H9 (cell line): ENCODE measurements around the gene MRPS33. TPM values are rescaled to one million over a fixed set of nuclear protein-coding genes. Genes with fewer than 3 reads are reported as not detected.
"Not testable (repeated sequence)": the region's sequence is repeated elsewhere in the genome, so short reads cannot be mapped to it uniquely, and the experiment has no call there.

Experiments used
- DNase-seq: peaks from one replicate; pipeline ENCODE4 v3.0.0-alpha.2; 2017
- H2AFZ ChIP-seq: one replicate; pipeline ENCODE4 v1.6.1; 2013; ENCODE audit warnings: mild to moderate bottlenecking, low read length, control low read depth, moderate library complexity
- H2AK5ac ChIP-seq: 2 replicates; pipeline ENCODE4 v1.6.1; 2013; ENCODE audit warnings: low read length, control low read depth, mixed read lengths; ENCODE audit not compliant: insufficient read length
- H2BK120ac ChIP-seq: one replicate; pipeline ENCODE4 v1.6.1; 2013; ENCODE audit warnings: low read depth, mild to moderate bottlenecking, low read length, control low read depth, inconsistent platforms; ENCODE audit not compliant: poor library complexity, severe bottlenecking
- H2BK12ac ChIP-seq: 2 replicates; pipeline ENCODE4 v1.6.1; 2013; ENCODE audit warnings: low read length, control low read depth, mixed read lengths, low read depth; ENCODE audit not compliant: insufficient read length
- H2BK15ac ChIP-seq: 2 replicates; pipeline ENCODE4 v1.6.1; 2013; ENCODE audit warnings: low read depth, low read length, control low read depth
- H2BK20ac ChIP-seq: one replicate; pipeline ENCODE4 v1.6.1; 2013; ENCODE audit warnings: low read depth, mild to moderate bottlenecking, low read length, control low read depth, inconsistent platforms; ENCODE audit not compliant: poor library complexity, severe bottlenecking
- H2BK5ac ChIP-seq: 2 replicates; pipeline ENCODE4 v1.6.1; 2013; ENCODE audit warnings: low read length, control low read depth, mixed read lengths; ENCODE audit not compliant: insufficient read length
- H3K14ac ChIP-seq: 2 replicates; pipeline ENCODE4 v1.6.1; 2013; ENCODE audit warnings: low read length, control low read depth; ENCODE audit not compliant: insufficient read depth
- H3K18ac ChIP-seq: 2 replicates; pipeline ENCODE4 v1.6.1; 2013; ENCODE audit warnings: low read depth, mild to moderate bottlenecking, mixed read lengths, low read length, control low read depth; ENCODE audit not compliant: insufficient read length
- H3K23ac ChIP-seq: 2 replicates; pipeline ENCODE4 v1.6.1; 2013; ENCODE audit warnings: low read length, control low read depth, mixed read lengths, low read depth; ENCODE audit not compliant: insufficient read length
- H3K23me2 ChIP-seq: 2 replicates; pipeline ENCODE4 v1.6.1; 2013; ENCODE audit warnings: low read depth, mild to moderate bottlenecking, mixed read lengths, low read length, control low read depth; ENCODE audit not compliant: insufficient read length, poor library complexity, severe bottlenecking
- H3K27ac ChIP-seq: 2 replicates; pipeline ENCODE4 v1.5.1; 2013; ENCODE audit warnings: low read length, control low read depth, mixed read lengths, low read depth; ENCODE audit not compliant: insufficient read length
- H3K27me3 ChIP-seq: 2 replicates; pipeline ENCODE4 v1.6.1; 2013; ENCODE audit warnings: low read length, control low read depth, inconsistent platforms; ENCODE audit not compliant: insufficient read depth
- H3K4ac ChIP-seq: 2 replicates; pipeline ENCODE4 v1.6.1; 2013; ENCODE audit warnings: low read depth, mild to moderate bottlenecking, control low read depth, inconsistent platforms, low read length, moderate library complexity
- H3K4me1 ChIP-seq: 2 replicates; pipeline ENCODE4 v1.6.1; 2013; ENCODE audit warnings: low read length, control low read depth, inconsistent platforms; ENCODE audit not compliant: insufficient read depth
- H3K4me2 ChIP-seq: 2 replicates; pipeline ENCODE4 v1.6.1; 2013; ENCODE audit warnings: low read length, control low read depth, mixed read lengths; ENCODE audit not compliant: insufficient read length, insufficient read depth
- H3K56ac ChIP-seq: 2 replicates; pipeline ENCODE4 v1.6.1; 2013; ENCODE audit warnings: low read depth, mild to moderate bottlenecking, mixed read lengths, low read length, control low read depth; ENCODE audit not compliant: insufficient read length
- H3K79me1 ChIP-seq: 2 replicates; pipeline ENCODE4 v1.6.1; 2013; ENCODE audit warnings: low read depth, mild to moderate bottlenecking, moderate library complexity, low read length, control low read depth, inconsistent platforms; ENCODE audit not compliant: insufficient read depth, poor library complexity, severe bottlenecking
- H3K79me2 ChIP-seq: 2 replicates; pipeline ENCODE4 v1.6.1; 2013; ENCODE audit warnings: low read length, control low read depth, inconsistent platforms; ENCODE audit not compliant: insufficient read depth
- H3K9ac ChIP-seq: 2 replicates; pipeline ENCODE4 v1.6.1; 2013; ENCODE audit warnings: low read length, control low read depth, mixed read lengths; ENCODE audit not compliant: insufficient read length; ENCODE audit errors: extremely low read depth
- H3K9me3 ChIP-seq: one replicate; pipeline ENCODE4 v1.6.1; 2013; ENCODE audit warnings: low read depth, low read length, inconsistent platforms; ENCODE audit not compliant: control insufficient read depth
- H3T11ph ChIP-seq: one replicate; pipeline ENCODE4 v1.6.1; 2013; ENCODE audit warnings: mild to moderate bottlenecking, low read length, control low read depth, inconsistent platforms
- H4K20me1 ChIP-seq: one replicate; pipeline ENCODE4 v1.6.1; 2013; ENCODE audit not compliant: control insufficient read depth, insufficient read length, insufficient read depth
- H4K5ac ChIP-seq: 2 replicates; pipeline ENCODE4 v1.6.1; 2013; ENCODE audit warnings: low read depth, mild to moderate bottlenecking, mixed read lengths, low read length, control low read depth; ENCODE audit not compliant: insufficient read length
- H4K8ac ChIP-seq: replicated peaks from 2 replicates; pipeline ENCODE4 v1.6.1; 2013; ENCODE audit warnings: low read length, control low read depth, mixed read lengths, low read depth; ENCODE audit not compliant: insufficient read length
- H4K91ac ChIP-seq: 2 replicates; pipeline ENCODE4 v1.6.1; 2013; ENCODE audit warnings: low read depth, mild to moderate bottlenecking, moderate library complexity, mixed read lengths, low read length, control low read depth; ENCODE audit not compliant: insufficient read length
- H3K27ac Mint-ChIP-seq, 3 experiments: 2 replicates in 2 of 3; 3 replicates in 1 of 3; pipeline ENCODE4 v1.8.0; 2020 to 2021; ENCODE audit warnings: mixed read lengths in 3 of 3, mild to moderate bottlenecking in 1 of 3, moderate library complexity in 1 of 3
- H3K27me3 Mint-ChIP-seq: 2 replicates; pipeline ENCODE4 v1.8.0; 2021; ENCODE audit warnings: low read depth, mild to moderate bottlenecking, moderate library complexity, mixed read lengths
- H3K36me3 Mint-ChIP-seq, 3 experiments: 2 replicates in 2 of 3; 3 replicates in 1 of 3; pipeline ENCODE4 v1.8.0; 2020 to 2021; ENCODE audit warnings: low read depth in 3 of 3, mixed read lengths in 3 of 3; ENCODE audit not compliant: insufficient read depth in 1 of 3
- H3K4me1 Mint-ChIP-seq, 2 experiments: 2 replicates each; pipeline ENCODE4 v1.8.0; 2020; ENCODE audit warnings: mixed read lengths in 2 of 2
- H3K4me3 Mint-ChIP-seq, 2 experiments: 2 replicates in 1 of 2; 3 replicates in 1 of 2; pipeline ENCODE4 v1.8.0; 2020 to 2021; ENCODE audit warnings: mild to moderate bottlenecking in 2 of 2, mixed read lengths in 2 of 2, moderate library complexity in 1 of 2
- H3K9me3 Mint-ChIP-seq, 2 experiments: 2 replicates in 1 of 2; 3 replicates in 1 of 2; pipeline ENCODE4 v1.8.0; 2020; ENCODE audit warnings: mild to moderate bottlenecking in 2 of 2, mixed read lengths in 2 of 2, moderate library complexity in 1 of 2
- WGBS: extraction: QIAGEN DNeasy Blood & Tissue Kit; methylation state at CpG from one replicate; pipeline ENCODE4 v1.1.7; 2013; ENCODE audit warnings: missing lambda C conversion rate, low lambda C conversion rate, mixed read lengths; ENCODE audit not compliant: insufficient read length; ENCODE audit errors: extremely low coverage; 5-methylcytosine and 5-hydroxymethylcytosine counted together
- total RNA-seq: library from RNA; stranded (reverse); gene quantifications from 2 replicates; pipeline ENCODE4 v1.2.1, GENCODE V29; 2021
- TF ChIP-seq, protein P1 (sequence below): fragments of 200-600 bp; sonication (generic); conservative IDR thresholded peaks from 3 replicates; pipeline ENCODE4 v1.8.0; 2021; ENCODE audit warnings: antibody characterized with exemption, mild to moderate bottlenecking

Gene MRPS33
- total RNA-seq, 1 experiment from 2014 or later, result 64.2 TPM

DNA sequence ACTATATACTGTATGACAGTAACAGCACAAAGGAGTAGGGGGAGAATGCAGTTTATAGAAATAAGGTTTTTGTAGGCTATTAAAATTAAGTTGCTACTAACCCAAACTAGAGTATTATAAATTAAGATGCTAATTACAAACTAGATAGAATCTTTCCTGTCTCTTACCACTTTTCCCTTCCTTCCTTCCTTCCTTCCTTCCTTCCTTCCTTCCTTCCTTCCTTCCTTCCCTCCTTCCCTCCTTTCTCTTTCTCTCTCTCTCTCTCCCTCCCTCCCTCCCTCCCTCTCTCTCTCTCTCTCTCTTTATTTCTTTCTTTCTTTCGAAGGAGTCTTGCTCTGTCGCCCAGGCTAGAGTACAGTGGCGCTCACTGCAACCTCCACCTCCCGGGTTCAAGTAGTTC lies 53.6 kb downstream of the MRPS33 start:
- Mint-ChIP-seq H3K9me3 (peaks cover 7% of the 10 kb centered on the region in 2 experiments; a peak in 3 of 5 replicates), H3K27ac (no peak overlapping the region), H3K4me3 (no peak overlapping the region), H3K27me3 (no peaks in the 10 kb centered on the region), H3K4me1 (no peaks in the 10 kb centered on the region), H3K36me3 (peaks cover 0 to 5% (median 0%) of the 10 kb centered on the region in 3 experiments; a peak in 1 of 7 replicates)
- TF ChIP-seq, protein P1, sequence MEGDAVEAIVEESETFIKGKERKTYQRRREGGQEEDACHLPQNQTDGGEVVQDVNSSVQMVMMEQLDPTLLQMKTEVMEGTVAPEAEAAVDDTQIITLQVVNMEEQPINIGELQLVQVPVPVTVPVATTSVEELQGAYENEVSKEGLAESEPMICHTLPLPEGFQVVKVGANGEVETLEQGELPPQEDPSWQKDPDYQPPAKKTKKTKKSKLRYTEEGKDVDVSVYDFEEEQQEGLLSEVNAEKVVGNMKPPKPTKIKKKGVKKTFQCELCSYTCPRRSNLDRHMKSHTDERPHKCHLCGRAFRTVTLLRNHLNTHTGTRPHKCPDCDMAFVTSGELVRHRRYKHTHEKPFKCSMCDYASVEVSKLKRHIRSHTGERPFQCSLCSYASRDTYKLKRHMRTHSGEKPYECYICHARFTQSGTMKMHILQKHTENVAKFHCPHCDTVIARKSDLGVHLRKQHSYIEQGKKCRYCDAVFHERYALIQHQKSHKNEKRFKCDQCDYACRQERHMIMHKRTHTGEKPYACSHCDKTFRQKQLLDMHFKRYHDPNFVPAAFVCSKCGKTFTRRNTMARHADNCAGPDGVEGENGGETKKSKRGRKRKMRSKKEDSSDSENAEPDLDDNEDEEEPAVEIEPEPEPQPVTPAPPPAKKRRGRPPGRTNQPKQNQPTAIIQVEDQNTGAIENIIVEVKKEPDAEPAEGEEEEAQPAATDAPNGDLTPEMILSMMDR, result no peak
- no peak overlapping the region for H3K4me2 ChIP-seq
- H3K23ac ChIP-seq, result no peak overlapping the region
- H3K27me3 ChIP-seq, result no peaks in the 10 kb centered on the region
- no peak overlapping the region for H2BK20ac ChIP-seq
- no peak overlapping the region for H3K4ac ChIP-seq
- no peak overlapping the region for H3K14ac ChIP-seq
- no peaks in the 10 kb centered on the region for H3K79me2 ChIP-seq
- H4K8ac ChIP-seq, result no peak overlapping the region
- H2AFZ ChIP-seq, result no peak overlapping the region
- no peaks in the 10 kb centered on the region for H3K79me1 ChIP-seq
- H3K56ac ChIP-seq, result no peak overlapping the region
- no peaks in the 10 kb centered on the region for H3K23me2 ChIP-seq
- H3K9ac ChIP-seq, result no peak overlapping the region
- no peak overlapping the region for H2AK5ac ChIP-seq
- peaks cover 8% of the 10 kb centered on the region for H3K9me3 ChIP-seq
- no peak overlapping the region for H3T11ph ChIP-seq
- H2BK5ac ChIP-seq, result no peak overlapping the region
- H3K4me1 ChIP-seq, result no peaks in the 10 kb centered on the region
- H2BK15ac ChIP-seq, result no peak overlapping the region
- no peak overlapping the region for H4K5ac ChIP-seq
- no peaks in the 10 kb centered on the region for H4K20me1 ChIP-seq
- no CpG with 5 or more reads among the region's 4 CpGs for WGBS
- no peak overlapping the region for H2BK12ac ChIP-seq
- no peak for DNase-seq
- no peak overlapping the region for H2BK120ac ChIP-seq
- no peak overlapping the region for H4K91ac ChIP-seq
- H3K27ac ChIP-seq, result no peak overlapping the region
- H3K18ac ChIP-seq, result no peak overlapping the region

GRCh38 chr7:140956997-140957396 lies 57.8 kb downstream of the MRPS33 start:
- H3K4ac ChIP-seq, DNase-seq, H3K27ac Mint-ChIP-seq, H4K5ac ChIP-seq, H2BK20ac ChIP-seq, H4K20me1 ChIP-seq, H3K9me3 ChIP-seq, H3K4me1 ChIP-seq, H3K27me3 Mint-ChIP-seq, H4K8ac ChIP-seq, H2BK5ac ChIP-seq, H2BK12ac ChIP-seq, H3K9ac ChIP-seq, H3K4me2 ChIP-seq, H3K23me2 ChIP-seq, H3K4me3 Mint-ChIP-seq, H3K4me1 Mint-ChIP-seq, H3K27me3 ChIP-seq, H2AK5ac ChIP-seq, H2AFZ ChIP-seq, H3K18ac ChIP-seq, H3K56ac ChIP-seq, H3K9me3 Mint-ChIP-seq, H3K23ac ChIP-seq, H2BK120ac ChIP-seq, H2BK15ac ChIP-seq, H3K14ac ChIP-seq, H3K79me1 ChIP-seq, H4K91ac ChIP-seq, H3T11ph ChIP-seq, H3K36me3 Mint-ChIP-seq, H3K27ac ChIP-seq, H3K79me2 ChIP-seq: not testable (repeated sequence)
- WGBS, result no CpG with 5 or more reads among the region's 25 CpGs
